Stimulated activated effector memory CD8-positive, alpha-beta T cell treated with anti-CD3 and anti-CD28 coated beads, Interleukin-12 subunit alpha, Interleukin-12 subunit beta, amount 100 ng/mL, for 72 hours (primary cell): ENCODE data around the gene COQ5.
A peak's percentile ranks its signal among the peaks of the same experiment; 100 is the strongest.

Experiments used
- ATAC-seq: fragments of 150-1000 bp; cut with Tn5 transposase; 2 replicates; pipeline ENCODE4 v1.10.0; 2021
- DNase-seq, 2 donors: peaks; one replicate each; pipeline ENCODE4 v3.0.0; 2021 to 2022; ENCODE audit warnings: low spot score in 2 of 2
- H3K27ac Mint-ChIP-seq: one replicate; pipeline ENCODE4 v1.8.0; 2022; ENCODE audit warnings: mild to moderate bottlenecking, mixed read lengths
- H3K36me3 Mint-ChIP-seq: one replicate; pipeline ENCODE4 v1.8.0; 2022; ENCODE audit warnings: mild to moderate bottlenecking, mixed read lengths
- H3K4me1 Mint-ChIP-seq: one replicate; pipeline ENCODE4 v1.8.0; 2022; ENCODE audit warnings: mixed read lengths
- H3K4me3 Mint-ChIP-seq: one replicate; pipeline ENCODE4 v1.8.0; 2022; ENCODE audit warnings: mild to moderate bottlenecking, mixed read lengths
- H3K9me3 Mint-ChIP-seq: one replicate; pipeline ENCODE4 v1.8.0; 2022; ENCODE audit warnings: mixed read lengths

The COQ5 gene

GRCh38 chr12:120460157-120460556 is 68.8 kb downstream of the COQ5 start:
- Mint-ChIP-seq H3K9me3 (no peaks in the 10 kb centered on the region), H3K4me3 (no peak overlapping the region), H3K4me1 (peaks cover 5% of the 10 kb centered on the region), H3K27ac (no peak overlapping the region), H3K36me3 (peaks cover 100% of the 10 kb centered on the region)
- DNase-seq: no peak
- ATAC-seq: no peak

GRCh38 chr12:120457133-120457532 is 71.8 kb downstream of the COQ5 start:
- ATAC-seq (no peak), DNase-seq (no peak)
- Mint-ChIP-seq H3K36me3 (peaks cover 96% of the 10 kb centered on the region), H3K4me1 (peaks cover 5% of the 10 kb centered on the region), H3K9me3 (no peaks in the 10 kb centered on the region), H3K4me3 (no peak overlapping the region), H3K27ac (peak overlapping the region; percentile 84)

DNA sequence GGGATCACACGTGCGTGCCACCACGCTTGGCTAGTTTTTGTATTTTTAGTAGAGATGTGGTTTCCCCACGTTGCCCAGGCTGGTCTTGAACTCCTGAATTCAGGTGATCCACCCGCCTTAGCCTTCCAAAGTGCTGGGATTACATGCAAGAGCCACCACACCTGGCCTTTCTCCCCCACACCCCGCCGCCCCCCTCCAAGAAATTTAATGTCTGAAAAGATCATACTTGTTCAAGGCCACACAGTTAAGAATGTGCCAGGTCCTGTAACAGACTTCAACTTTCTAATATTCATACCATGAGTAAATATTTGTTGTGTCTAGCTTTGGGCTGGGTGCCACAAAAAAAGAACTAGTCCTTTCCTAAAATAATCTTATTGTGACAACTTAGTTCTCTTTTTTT is 73.7 kb downstream of the COQ5 start:
- Mint-ChIP-seq H3K9me3 (no peaks in the 10 kb centered on the region), H3K27ac (no peak overlapping the region), H3K4me1 (peaks cover 5% of the 10 kb centered on the region), H3K4me3 (no peak overlapping the region), H3K36me3 (peaks cover 96% of the 10 kb centered on the region)
- ATAC-seq: no peak
- DNase-seq: no peak

GRCh38 chr12:120453977-120454376 is 75.0 kb downstream of the COQ5 start:
- peaks cover 5% of the 10 kb centered on the region for H3K4me1 Mint-ChIP-seq

More at GRCh38 chr12:120453977-120454376, 75.0 kb downstream of the COQ5 start:
- H3K4me3 Mint-ChIP-seq: no peak overlapping the region
- H3K9me3 Mint-ChIP-seq: no peaks in the 10 kb centered on the region
- DNase-seq (no peak), ATAC-seq (peak; percentile 86)
- peaks cover 96% of the 10 kb centered on the region for H3K36me3 Mint-ChIP-seq
- no peak overlapping the region for H3K27ac Mint-ChIP-seq
